DOHH2 (cell line): ENCODE results near the gene COL4A4.

Experiments
- H3F3A ChIP-seq: fragments of 200-600 bp; sonication (generic), shearing (Covaris generic); 2 replicates; pipeline ENCODE4 v1.6.0; 2016; ENCODE audit warnings: antibody characterized with exemption, mild to moderate bottlenecking; ENCODE audit not compliant: control insufficient read depth, insufficient read depth
- H3K27ac ChIP-seq: fragments of 200-600 bp; sonication (generic); 2 replicates; pipeline ENCODE4 v1.5.1; 2014; ENCODE audit warnings: low read depth, mild to moderate bottlenecking, low read length, moderate library complexity
- H3K27me3 ChIP-seq: fragments of 200-600 bp; sonication (generic); 2 replicates; pipeline ENCODE4 v1.6.1; 2014; ENCODE audit warnings: mild to moderate bottlenecking, low read length, mixed read lengths; ENCODE audit not compliant: control insufficient read depth
- H3K36me3 ChIP-seq: fragments of 200-600 bp; sonication (generic); 2 replicates; pipeline ENCODE4 v1.6.1; 2014; ENCODE audit warnings: mild to moderate bottlenecking, low read length, moderate library complexity, mixed read lengths; ENCODE audit not compliant: control insufficient read depth
- H3K4me1 ChIP-seq: fragments of 200-600 bp; sonication (generic); 2 replicates; pipeline ENCODE4 v1.6.1; 2014; ENCODE audit warnings: mild to moderate bottlenecking, low read length, mixed read lengths; ENCODE audit not compliant: control insufficient read depth
- H3K4me2 ChIP-seq: fragments of 200-600 bp; sonication (generic); 2 replicates; pipeline ENCODE4 v1.6.0; 2014; ENCODE audit warnings: mild to moderate bottlenecking, low read length, moderate library complexity
- H3K4me3 ChIP-seq: fragments of 200-600 bp; sonication (generic); 2 replicates; pipeline ENCODE4 v1.5.1; 2014; ENCODE audit warnings: mild to moderate bottlenecking, low read length, mixed read lengths
- H3K79me2 ChIP-seq: fragments of 200-600 bp; sonication (generic); 2 replicates; pipeline ENCODE4 v1.6.1; 2014; ENCODE audit warnings: mild to moderate bottlenecking, low read length, mixed read lengths; ENCODE audit not compliant: control insufficient read depth
- H3K9me2 ChIP-seq: fragments of 200-600 bp; sonication (generic); replicated peaks from 2 replicates; pipeline ENCODE4 v1.6.1; 2014; ENCODE audit warnings: mild to moderate bottlenecking, low read length, mixed read lengths; ENCODE audit not compliant: control insufficient read depth
- H3K9me3 ChIP-seq: fragments of 200-600 bp; sonication (generic); 2 replicates; pipeline ENCODE4 v1.6.1; 2014; ENCODE audit warnings: antibody characterized with exemption, low read length, mixed read lengths; ENCODE audit not compliant: control insufficient read depth, insufficient read depth
- H4K20me1 ChIP-seq: fragments of 200-600 bp; sonication (generic); 2 replicates; pipeline ENCODE4 v1.6.0; 2014; ENCODE audit warnings: low read depth, mild to moderate bottlenecking, antibody characterized with exemption, low read length, moderate library complexity; ENCODE audit not compliant: control insufficient read depth, insufficient read depth
- EZH2phosphoT487 ChIP-seq: fragments of 200-600 bp; sonication (generic); IDR thresholded peaks from 2 replicates; pipeline ENCODE4 v1.6.1; 2017; ENCODE audit warnings: borderline replicate concordance, mild to moderate bottlenecking, antibody characterized with exemption, low read length, moderate library complexity, mixed read lengths
- TF ChIP-seq, protein P1 (sequence below): fragments of 200-600 bp; sonication (generic); IDR thresholded peaks from one replicate; pipeline ENCODE4 v1.5.1; 2014; ENCODE audit warnings: antibody characterized with exemption, mild to moderate bottlenecking, low read depth, low read length; ENCODE audit not compliant: poor library complexity, severe bottlenecking

The COL4A4 gene

DNA sequence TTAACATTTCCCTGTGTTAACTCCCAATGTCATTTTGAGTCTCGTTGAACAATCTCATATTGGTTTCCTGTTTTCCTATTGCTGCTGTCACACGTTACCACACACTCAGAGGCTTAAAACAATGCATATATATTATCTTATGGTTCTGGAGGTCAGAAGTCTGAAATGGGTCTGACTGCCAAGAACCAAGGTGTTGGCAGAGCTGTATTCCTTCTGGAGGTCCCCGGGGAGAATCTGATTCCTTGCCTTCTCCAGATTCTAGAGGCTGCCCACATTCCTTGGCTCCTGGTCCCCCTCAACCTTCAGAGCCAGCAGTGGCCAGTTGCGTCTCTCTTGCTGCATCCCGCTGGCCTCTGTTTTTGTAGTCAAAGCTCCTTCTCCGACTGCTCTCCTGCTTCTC lies 17.5 kb downstream of the COL4A4 start:
- Histone ChIP-seq H3K4me3 (no peak overlapping the region), H3K79me2 (no peaks in the 10 kb centered on the region), H3K9me2 (no peaks in the 10 kb centered on the region), H3K4me2 (no peak overlapping the region), H4K20me1 (no peaks in the 10 kb centered on the region), H3K27me3 (no peaks in the 10 kb centered on the region), H3K27ac (no peak overlapping the region), H3K4me1 (no peaks in the 10 kb centered on the region), H3K9me3 (peaks cover 3% of the 10 kb centered on the region; the same call in 1 of the 2 replicates), H3K36me3 (no peaks in the 10 kb centered on the region), H3F3A (no peaks in the 10 kb centered on the region)
- TF ChIP-seq EZH2phosphoT487 = no peak
- TF ChIP-seq, protein P1, sequence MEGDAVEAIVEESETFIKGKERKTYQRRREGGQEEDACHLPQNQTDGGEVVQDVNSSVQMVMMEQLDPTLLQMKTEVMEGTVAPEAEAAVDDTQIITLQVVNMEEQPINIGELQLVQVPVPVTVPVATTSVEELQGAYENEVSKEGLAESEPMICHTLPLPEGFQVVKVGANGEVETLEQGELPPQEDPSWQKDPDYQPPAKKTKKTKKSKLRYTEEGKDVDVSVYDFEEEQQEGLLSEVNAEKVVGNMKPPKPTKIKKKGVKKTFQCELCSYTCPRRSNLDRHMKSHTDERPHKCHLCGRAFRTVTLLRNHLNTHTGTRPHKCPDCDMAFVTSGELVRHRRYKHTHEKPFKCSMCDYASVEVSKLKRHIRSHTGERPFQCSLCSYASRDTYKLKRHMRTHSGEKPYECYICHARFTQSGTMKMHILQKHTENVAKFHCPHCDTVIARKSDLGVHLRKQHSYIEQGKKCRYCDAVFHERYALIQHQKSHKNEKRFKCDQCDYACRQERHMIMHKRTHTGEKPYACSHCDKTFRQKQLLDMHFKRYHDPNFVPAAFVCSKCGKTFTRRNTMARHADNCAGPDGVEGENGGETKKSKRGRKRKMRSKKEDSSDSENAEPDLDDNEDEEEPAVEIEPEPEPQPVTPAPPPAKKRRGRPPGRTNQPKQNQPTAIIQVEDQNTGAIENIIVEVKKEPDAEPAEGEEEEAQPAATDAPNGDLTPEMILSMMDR = no peak

DNA sequence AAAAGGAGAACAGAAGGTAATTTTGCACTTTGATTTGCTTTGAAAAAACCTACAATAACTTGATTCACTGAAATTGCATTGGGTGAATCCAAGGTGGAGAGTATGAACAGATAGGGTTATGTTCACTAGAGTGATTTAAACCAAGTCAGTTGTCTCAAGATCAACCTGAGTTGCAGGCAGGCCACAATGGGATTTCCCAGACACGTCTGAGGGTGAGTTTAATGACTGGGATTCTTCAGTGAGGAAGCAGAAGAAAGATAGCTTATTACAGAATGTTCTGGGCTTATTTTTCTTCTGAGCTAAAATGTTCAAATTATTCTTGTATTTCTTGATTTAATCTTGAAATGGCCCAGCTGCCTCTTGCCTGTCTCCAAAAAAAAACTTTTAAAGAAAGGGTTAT lies 20.1 kb downstream of the COL4A4 start:
- no peak overlapping the region for H3K27ac ChIP-seq
- no peak overlapping the region for H3K4me3 ChIP-seq
- no peaks in the 10 kb centered on the region for H3K9me2 ChIP-seq
- H3K4me1 ChIP-seq = no peaks in the 10 kb centered on the region
- H3K36me3 ChIP-seq = no peaks in the 10 kb centered on the region
- H3K9me3 ChIP-seq = peaks cover 3% of the 10 kb centered on the region; the same call in 1 of the 2 replicates
- no peaks in the 10 kb centered on the region for H3K27me3 ChIP-seq
- no peaks in the 10 kb centered on the region for H4K20me1 ChIP-seq
- TF ChIP-seq EZH2phosphoT487 = no peak
- TF ChIP-seq, protein P1 = no peak
- H3K79me2 ChIP-seq = no peaks in the 10 kb centered on the region
- H3K4me2 ChIP-seq = no peak overlapping the region
- no peaks in the 10 kb centered on the region for H3F3A ChIP-seq

DNA sequence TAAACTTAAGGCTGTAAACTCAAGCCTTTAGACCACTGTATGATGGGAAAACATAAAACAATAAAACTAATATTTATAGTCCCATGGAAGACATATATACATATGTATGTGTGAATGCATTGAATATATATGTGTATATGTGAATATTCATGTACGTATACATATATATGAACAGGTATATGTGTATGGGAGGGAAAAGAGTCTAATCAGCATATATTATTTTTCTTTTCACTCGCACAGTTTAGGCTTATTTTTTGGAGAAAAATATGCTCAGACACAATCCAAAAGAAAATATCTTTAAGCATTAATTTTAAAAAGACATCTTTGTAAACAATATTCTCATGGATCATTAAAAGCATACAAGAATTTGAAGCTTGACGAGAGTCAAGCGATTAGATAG lies 22.7 kb downstream of the COL4A4 start:
- H3K27me3 ChIP-seq = no peaks in the 10 kb centered on the region

More for the DNA sequence above, 22.7 kb downstream of the COL4A4 start:
- Histone ChIP-seq H3K9me2 (no peaks in the 10 kb centered on the region), H4K20me1 (no peaks in the 10 kb centered on the region), H3K4me2 (no peak overlapping the region), H3K4me3 (no peak overlapping the region), H3K27ac (no peak overlapping the region), H3K4me1 (no peaks in the 10 kb centered on the region), H3F3A (no peaks in the 10 kb centered on the region), H3K9me3 (no peaks in the 10 kb centered on the region), H3K36me3 (no peaks in the 10 kb centered on the region), H3K79me2 (no peaks in the 10 kb centered on the region)
- TF ChIP-seq, protein P1 = no peak
- no peak for TF ChIP-seq EZH2phosphoT487
